Medulla oblongata (tissue), 1 donor: ENCODE data around the gene KIF13A.
A peak's percentile ranks its signal among the peaks of the same experiment; 100 is the strongest.
"Not testable (repeated sequence)": the region's sequence is repeated elsewhere in the genome, so short reads cannot be mapped to it uniquely, and the experiment has no call there.

ENCODE experiments used
- DNase-seq: peaks from one replicate; pipeline ENCODE4 v3.0.0-alpha.2; 2015; ENCODE audit errors: extremely low spot score

The KIF13A gene

DNA sequence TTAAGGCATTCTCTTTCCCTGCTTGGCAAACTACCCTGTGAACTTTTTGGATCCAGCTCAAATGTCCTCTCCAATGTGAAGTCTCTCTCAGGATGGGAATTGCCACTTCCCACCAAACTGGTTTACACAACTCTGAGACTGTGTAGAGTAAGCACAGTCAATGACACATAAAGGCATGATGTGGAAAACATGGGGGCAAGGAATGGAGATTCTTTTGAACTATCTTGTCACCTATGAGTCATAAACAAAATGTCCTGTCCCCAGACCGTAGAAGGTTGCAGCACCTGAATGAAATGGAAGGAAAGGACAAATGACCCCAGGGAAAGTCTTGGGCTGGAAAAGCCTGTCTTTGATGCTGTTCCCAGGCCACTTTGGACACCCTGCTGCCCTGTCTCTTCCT is 11.0 kb upstream of the KIF13A start:
- DNase-seq, result no peak

DNA sequence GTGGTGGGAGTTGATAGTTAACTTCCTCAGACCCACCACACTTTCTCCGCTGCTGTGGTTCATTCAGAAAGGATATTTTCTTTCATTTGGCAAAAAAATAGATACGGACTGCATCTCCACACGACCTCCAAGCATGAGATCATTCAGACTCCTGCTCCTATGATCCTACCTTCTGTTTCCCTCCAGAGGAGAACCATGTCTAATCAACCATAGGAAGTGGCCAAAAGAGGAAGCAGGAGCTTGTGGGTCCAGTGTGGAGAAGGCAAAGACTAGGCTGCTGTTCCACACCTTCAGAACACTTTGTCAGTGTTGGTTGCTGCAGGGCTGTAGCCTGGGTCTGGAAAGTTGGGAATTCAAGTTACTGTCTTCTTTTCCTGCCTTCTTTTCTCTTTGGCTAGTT is 10.6 kb upstream of the KIF13A start:
- DNase-seq, result no peak

DNA sequence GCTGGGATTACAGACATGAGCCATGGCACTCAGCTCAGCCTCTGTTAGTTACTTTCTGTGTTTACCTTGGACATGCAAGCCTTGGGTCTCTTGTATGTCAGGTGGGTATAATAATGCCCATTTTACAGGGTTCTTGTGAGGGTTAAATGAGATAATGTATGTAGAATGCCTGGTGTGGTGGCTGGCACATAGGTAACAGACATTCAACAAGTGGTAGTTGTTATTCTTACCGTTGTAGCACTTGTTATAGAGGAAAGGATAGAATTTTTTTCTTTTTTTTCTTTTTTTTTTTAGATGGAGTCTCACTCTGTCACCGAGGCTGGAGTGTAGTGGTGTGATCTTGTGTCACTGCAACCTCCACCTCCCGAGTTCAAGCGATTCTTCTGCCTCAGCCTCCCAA is 8.0 kb upstream of the KIF13A start:
- DNase-seq, result no peak

DNA sequence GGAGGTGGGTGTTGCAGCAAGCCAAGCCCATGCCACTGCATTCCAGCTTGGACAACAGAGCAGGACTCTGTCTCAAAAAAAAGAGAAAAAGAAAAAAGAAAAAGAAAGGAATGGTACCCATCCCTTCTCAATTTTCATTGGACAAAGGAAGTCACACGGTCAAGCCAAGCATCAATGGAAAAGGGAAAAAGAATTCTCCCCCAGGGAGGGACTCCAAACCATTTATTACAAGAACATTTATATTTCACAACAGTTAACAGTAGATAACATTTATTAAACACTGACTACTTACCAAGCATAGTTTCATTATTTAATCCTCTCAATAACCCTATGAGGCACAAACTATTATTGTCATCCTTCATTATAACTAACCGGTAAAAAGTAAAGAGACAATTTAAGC is 6.6 kb upstream of the KIF13A start:
- DNase-seq, result no peak

DNA sequence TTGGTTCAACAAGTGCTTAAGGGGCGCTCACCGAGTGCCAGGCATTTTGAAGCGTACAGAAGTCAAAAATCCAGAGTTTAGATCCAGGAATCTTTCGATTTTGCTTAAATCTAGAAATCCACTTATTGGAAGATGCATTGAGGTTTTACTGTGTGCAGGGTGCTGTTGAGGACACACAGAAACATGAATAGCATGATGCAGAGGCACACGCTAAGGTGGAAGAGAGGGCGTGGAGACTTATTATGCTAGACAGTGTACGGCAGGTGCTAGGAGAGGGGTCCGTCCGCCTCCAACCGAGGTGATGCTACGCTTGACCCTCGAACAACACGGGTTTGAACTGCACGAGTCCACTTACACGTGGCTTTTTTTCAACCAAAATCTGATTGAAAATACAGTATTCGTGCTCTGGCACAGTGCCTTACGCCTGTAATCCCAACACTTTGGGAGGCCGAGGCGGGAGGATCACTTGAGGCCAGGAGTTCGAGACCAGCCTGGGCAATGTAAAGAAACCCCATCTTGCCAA is 1.0 kb upstream of the KIF13A start:
- DNase-seq, result no peak

DNA sequence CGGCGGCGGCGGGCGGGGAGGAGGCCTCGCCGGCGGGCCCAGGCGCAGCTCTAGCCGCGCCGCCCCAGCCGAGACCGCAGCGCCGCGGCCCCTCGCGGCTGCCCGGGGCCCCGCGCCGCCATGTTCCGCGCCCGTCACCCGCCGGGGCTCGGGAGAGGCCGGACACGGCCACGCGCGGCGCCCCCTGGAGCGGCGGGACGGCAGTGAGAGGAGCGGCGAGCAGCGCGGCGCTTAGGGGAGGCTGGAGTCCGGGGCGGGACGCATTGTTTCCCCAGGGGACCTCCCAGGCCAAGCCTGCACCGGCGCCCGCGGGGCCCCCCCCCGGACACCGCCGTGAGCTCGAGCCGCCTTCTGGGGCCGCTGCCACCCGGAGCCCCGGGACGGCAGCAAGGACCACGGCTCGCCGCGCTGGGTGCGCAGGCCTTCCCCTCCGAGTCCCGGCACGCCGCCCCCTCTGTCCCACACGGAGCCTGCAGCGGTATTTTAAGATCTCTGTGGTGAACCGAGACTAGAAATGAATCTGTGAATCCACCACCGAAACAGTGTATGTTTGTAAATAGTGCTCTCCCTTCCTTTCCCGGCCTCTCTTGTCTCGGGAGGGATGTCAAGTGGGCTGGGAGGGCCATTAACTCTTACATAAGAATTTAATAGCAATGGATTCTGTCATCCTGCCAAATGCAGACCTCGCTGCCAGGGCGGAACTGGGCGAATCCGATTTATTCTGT is 424 bp upstream of the KIF13A start:
- DNase-seq, result peak; percentile 83

DNA sequence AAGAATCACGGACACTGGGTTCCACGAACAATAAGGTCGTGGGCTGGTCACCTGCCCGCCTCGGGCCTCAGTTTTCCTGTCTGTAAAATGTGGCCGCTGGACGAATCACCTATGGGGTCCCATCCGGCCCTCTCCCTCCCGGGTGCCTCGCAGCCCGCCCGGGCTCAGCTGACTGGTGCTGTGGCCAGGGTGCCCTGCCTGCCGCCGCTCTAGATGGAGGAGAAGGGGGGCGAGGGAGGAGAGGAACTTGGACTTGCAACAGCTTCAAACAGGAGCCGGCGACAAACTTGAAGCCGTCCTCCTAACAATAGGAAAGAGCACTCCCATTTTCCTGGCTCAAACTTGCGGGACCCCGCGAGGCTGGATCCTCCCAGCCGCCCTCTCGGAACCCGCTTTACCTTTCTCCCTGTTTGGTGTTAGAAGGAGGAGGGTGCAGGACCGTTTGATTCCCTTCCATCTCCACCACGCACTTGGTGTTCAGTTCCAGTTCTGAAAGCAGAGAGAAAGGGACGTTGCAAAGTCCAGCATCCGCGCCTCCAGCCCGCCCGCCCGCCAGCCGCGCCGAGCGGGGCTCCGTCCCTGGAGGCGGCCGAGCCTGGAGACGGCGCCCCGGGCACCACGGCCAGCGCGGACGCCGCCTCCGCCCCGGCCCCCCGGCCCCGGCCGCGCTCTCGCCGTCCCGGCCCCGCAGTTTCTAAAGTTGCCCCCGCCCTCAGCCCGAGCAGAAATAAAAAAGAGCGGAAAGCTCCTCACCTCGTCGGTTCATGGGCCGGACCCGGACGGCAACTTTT is 584 bp downstream of the KIF13A start:
- DNase-seq, result peak; percentile 82

DNA sequence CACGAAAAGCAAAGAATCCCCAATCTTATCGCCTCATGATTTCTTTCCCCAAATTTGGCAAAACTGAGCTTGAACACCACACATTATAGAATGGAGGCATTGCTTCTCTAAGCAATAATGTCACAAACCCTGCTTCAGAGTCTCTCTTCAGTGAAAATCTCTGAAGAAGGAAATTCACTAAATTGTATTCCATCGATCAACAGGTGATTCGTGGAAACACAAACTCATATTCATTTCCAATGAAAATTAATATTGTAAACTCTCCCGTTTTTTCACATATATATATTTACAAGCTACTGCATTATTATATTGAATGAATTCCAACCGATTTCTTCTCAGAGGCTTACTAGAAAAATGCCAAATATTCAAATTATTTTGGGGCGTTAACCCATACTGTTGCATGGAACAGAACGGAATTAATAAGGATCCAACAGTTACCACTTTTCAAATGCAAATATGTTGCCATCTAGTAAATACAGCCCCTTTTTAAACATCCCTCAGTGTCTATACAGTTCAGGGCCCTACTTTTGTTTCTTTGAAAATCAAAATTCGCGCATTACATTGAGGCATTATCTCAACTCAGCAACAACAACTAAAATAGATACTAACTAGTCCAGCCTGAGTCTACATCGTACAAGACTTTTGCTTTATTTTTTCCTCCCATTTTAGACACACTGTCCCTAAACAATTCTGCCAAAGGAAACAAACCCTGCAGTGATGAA is 1.3 kb downstream of the KIF13A start:
- DNase-seq, result peak; percentile 19

DNA sequence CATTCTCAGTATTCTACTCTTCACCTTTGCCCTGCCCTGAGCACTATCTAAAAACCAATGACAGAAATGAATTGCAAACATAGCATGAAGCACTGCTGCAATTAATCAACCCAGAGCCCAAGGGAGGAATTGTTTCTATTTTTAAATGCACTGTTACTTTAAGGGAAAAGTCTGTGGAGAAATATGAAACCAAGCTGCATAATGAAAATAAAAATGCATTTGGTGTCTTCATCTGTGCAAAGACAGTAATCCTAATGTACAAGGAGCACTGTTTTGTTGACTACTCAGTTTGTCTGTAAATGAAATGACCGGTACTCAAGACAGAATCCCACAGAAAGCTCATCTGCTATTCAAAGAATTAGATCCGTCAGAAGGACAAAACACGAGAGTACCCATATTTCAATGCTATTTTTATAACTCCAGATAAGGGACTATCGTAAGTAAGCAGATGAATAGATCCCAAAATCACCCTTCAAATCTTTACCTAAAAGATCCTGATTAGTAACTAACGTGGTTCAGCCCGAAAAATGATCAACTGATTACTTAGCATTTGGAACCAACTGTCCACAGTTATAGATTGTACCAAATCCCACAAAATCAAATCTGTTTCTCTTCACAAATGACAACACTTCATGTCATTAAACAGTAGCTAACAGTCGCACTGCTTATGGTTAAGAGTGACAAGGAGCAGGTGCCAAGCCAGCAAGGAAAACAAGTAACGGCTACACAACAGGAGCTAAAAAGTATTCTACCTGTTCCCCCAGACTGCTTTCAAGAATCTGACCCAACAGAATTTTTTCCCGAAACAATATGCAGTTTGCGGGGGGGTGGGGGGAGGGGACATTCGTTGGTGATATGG is 2.4 kb downstream of the KIF13A start:
- DNase-seq, result peak; percentile 37

DNA sequence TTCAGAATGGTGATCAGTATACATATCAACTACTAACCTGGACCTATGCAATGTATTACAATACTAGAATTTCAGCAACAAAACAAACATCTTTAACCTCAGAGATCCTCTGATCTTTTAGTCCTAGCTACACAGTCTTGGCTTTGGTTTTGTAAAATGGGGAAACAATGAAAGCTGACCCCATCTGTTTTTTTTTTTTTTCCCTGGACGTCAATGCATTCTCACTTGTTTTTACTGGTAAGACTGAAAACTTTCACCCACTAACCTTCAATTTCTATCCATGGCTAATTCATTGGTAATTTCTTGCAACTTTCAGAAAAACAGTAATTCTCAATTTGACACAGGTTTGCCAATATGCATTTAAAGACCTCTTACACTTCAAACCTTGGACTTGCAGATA is 3.0 kb downstream of the KIF13A start:
- DNase-seq, result no peak

DNA sequence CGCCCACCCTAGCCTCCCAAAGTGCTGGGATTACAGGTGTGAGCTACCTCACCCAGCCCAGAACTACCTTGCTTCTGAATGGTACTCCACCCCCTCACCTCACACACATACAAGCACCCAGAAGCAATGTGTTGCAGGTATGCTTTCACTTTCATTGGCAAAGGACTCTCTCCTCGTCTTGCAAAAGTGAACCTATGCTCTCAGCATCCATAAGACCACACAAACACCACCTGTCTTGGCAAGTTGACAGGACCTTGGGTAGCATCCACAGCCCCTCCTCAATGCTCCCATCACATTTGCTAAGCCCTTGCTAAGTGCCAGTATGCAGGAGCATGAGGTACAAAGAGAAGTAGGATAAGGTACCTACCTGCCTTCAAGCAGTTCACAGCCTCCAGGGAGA is 3.7 kb downstream of the KIF13A start:
- DNase-seq, result no peak

DNA sequence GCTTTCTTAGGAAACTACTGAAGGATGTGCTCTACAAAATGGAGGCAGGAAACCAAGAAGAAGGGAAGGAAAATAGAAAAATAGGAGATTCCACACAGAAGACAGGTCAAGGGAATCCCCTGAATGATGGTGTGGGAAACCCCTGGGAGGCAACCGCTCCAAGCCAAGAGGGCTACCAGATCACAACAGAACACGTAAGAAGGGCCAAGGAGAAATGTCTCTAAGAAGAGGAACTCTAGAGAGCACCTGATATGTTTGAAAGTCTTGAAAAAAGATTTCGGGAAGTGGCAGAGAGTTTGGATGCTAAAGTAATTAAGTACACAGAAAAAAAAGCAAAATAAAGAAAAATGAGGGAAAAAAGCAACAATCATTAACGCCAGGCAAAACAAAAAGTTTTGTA is 7.1 kb downstream of the KIF13A start:
- no peak for DNase-seq

DNA sequence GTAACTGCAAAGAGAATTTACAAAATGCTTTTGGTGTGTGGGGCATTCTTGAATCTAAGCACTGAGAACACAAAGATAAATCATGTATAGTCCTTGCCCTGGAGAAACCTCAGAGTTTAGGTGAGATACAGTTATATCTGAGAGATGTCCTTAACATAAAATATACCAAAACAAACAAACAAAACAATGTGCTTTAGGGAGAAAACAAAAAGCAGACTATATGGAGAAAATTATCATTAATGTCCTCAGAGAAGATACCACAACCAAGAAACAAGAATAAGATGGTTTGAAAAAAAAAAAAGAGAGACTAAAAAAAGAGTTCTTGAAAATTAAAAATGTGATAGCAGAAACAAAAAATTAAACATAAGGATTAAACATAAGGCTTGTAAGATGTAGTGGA is 8.0 kb downstream of the KIF13A start:
- DNase-seq, result no peak

DNA sequence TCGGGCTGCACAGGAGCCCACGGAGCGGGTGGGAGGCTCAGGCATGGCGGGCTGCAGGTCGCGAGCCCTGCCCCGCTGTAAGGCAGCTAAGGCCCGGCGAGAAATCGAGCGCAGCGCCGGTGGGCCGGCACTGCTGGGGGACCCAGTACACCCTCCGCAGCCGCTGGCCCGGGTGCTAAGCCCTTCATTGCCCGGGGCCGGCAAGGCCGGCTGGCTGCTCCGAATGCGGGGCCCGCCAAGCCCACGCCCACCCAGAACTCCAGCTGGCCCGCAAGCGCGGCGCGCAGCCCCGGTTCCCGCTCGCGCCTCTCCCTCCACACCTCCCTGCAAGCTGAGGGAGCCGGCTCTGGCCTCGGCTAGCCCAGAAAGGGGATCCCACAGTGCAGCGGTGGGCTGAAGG is 11.2 kb downstream of the KIF13A start:
- not testable (repeated sequence) for DNase-seq

DNA sequence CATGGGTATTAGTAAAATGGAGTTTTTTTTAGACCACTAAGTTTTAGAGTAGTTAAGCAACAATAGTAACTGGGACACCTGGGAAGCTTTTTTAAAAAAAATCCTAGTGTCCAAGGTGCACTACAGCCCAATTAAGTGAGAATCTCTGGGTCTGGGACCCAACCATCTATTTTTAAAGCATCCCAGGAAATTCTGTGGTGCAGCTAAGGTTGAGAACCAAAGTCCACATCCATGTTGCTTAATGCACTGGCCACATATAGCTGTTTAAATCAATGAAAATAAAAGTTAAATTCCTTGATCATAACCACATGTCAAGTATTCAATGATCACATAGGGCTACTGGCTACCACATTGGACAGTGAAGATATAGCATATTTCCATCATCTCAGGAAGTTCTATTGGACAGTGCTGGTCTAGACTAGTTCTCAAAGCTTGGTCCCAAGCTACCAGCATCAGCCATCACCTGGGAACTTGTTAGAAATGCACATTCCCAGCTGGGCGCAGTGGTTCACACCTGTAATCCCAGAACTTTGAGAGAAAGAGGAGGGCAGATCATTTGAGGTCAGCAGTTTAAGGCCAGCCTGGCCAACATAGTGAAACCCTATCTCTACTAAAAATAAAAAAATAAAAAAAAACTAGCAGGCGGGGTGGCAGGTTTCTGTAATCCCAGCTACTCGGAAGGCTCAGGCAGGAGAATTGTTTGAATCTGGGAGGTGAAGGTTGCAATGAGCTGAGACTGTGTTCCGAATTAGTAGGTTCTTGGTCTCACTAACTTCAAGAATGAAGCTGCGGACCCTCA is 12.7 kb downstream of the KIF13A start:
- DNase-seq, result no peak

DNA sequence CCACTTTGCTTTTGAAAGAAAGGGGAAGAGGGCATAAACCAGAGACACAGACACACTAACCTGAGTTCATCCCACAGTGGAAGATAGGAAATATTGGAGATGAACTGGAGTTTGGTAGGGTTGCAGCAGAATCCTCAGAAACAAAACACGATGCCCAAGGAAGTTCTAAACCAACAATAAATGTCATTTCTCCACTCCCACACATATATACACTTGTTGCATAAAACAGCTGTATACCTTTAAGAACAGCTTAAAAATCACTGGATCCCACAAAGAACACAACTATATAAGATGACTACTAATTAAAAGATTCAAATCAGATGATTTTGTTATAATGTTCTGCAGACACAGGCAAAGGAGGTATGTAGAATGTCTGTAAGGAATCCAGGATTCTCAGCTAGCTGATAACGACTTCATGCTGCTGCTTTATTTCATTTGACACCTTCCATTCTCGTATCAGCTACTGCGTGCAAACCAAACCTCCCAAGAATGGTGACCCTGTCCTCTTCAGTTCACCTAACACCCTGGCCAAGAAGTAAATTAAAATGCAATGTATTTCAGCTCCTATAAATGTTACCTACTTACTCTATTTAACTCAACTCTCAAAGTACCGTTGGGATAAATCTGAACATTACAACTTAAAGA is 14.3 kb downstream of the KIF13A start:
- no peak for DNase-seq

DNA sequence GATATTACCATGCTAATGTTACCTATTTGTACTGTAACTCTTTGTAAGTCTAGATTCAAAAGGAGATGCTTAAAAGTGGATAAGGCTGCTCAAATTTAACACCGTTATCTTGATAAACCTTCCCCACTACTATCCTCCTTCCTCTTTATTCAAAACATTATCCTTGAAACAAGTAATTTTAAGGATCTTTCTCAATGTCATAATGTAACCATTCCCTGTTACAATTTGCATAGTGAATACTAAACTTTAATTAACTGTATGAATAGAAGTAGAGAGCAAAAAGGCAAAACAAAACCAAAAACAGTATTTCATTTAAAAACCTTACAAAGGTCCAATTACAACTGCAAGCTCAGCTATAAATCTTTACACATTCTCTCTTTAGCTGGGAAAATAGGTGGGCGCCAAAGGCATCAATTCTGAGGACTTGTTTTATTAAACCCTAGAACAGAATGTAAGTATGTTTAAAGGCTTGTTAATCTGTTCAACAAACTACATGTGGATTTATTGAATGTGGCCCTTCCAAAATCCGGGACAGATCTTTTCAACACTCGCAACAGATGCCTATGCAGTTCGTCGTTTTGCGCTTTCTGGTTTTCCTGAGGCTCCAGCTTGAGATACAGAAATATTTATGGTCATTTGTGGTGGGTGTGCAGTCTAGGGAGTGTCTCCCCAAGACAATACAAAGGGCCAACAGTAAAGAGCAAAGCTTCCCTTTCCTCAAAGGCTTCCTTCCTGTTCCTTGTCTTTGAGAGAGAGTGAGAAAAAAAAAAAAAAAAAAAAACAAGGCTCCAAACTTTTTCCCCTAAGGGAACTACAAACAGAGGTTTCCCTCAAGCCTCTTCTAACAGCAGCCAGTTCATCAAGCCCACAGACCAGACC is 15.1 kb downstream of the KIF13A start:
- DNase-seq, result no peak

DNA sequence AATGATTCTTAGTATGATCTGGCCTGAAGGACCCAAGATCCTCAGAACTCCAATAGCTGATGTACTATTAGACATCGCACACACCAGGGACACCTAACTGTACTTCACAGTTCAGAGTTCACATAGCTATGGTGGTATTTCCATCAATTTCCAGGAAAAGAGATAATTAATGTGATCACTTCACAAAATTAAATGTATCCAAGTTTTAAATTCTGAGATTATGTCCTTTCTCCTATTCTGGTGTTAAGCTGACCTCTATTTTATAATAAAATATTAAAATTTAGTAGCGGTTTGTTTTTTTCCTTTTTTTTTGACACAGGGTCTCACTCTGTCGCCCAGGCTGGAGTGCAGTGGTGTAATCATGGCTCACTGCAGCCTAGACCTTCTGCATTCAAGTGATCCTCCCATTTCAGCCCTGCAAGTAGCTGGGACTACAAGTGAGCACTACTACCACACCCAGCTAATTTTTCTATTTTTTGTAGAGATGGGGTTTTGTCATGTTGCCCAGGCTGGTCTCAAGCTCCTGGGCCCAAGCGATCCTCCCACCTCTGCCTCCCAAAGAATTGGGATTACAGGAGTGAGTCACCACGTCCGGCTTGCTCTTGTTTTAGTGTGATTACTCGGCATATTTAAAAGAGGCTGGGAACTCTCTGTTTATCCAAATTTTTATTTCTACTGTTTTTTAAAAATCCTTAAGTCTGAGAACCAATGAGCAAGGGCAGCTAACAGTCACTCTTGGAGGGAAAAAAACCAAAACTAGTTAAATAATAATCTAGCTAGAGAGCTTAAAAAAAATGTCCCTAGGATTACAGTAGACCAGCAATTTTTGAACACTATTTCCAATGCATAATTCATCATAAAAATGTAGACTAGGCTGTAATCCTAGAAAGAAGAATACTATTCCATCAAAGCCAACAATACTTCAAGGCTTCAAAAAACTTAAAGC is 16.0 kb downstream of the KIF13A start:
- no peak for DNase-seq
